GM19455 (cell line): ENCODE measurements around the gene SLC25A3.
A peak's percentile ranks its signal among the peaks of the same experiment; 100 is the strongest.
"Not testable (repeated sequence)": the region's sequence is repeated elsewhere in the genome, so short reads cannot be mapped to it uniquely, and the experiment has no call there.

Experiments
- ATAC-seq: cut with Tn5 transposase; IDR thresholded peaks from one replicate; pipeline ENCODE4 v1.9.1; 2021; ENCODE audit not compliant: unreplicated experiment

The SLC25A3 gene

GRCh38 chr12:98593351-98594049 is at the start of gene SLC25A3:
Gene SLC25A3 (plus strand): TSS chr12:98593686. CDS start chr12:98593979, 293 bp downstream.
- ATAC-seq: peak; percentile 99

DNA sequence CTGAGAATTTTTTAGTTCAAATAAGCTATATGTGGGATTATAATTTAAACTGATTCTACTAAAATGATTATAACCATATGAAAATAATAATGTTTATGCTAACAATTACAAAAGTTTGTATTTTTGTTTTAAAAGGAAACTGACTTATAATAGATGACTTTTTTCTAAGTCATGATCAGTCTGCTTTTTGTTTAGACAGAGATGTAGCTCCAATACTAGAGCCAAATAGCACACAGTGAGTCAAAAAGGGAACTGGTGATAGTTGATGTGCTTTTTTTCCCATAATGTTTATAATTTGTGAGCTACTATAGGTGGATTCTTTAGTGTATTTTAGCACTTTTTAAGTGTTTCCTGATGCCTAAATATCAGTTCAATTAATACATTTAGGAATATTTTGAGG is 49.8 kb upstream of the SLC25A3 start:
- ATAC-seq: no peak

GRCh38 chr12:98544751-98545150 is 48.7 kb upstream of the SLC25A3 start:
- no peak for ATAC-seq

DNA sequence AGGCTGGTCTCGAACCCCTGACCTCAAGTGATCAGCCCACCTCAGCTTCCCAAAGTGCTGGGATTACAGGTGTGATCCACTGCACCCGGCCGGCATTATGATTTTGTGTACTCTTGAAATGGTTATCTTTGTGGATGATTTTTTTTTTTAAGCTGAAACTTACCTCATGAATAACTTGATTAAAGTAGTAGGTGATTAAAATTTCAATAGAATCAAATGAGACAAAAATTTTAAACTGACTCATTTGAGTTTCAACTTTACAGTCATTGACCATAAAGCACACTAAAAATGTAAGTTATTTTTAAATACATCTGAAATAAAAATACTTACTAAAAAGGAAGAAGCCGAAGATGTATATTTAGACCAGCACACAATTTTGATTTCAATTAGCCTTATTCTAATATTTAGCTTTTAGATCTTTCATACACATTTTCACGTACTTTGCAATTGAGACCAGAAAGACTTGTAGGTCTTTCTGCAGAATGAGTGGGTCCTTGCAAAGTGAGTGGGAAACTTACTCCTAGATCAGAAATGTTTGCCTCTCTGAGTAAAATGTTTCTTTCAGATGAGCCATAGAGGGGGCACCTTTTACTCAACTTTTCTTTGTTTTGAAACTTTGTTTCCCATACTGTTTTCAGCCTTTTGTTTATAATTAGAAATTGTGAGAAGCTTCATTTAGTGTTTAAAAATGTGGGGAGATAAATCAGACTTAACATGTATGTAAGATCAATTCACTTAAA is 43.9 kb upstream of the SLC25A3 start:
- ATAC-seq: no peak

GRCh38 chr12:98551787-98552186 is 41.7 kb upstream of the SLC25A3 start:
- ATAC-seq: no peak

GRCh38 chr12:98558097-98558496 is 35.4 kb upstream of the SLC25A3 start:
- not testable (repeated sequence) for ATAC-seq

- ATAC-seq: no peak
These were observed 33.8 kb upstream of the SLC25A3 start for GRCh38 chr12:98559666-98560065.

DNA sequence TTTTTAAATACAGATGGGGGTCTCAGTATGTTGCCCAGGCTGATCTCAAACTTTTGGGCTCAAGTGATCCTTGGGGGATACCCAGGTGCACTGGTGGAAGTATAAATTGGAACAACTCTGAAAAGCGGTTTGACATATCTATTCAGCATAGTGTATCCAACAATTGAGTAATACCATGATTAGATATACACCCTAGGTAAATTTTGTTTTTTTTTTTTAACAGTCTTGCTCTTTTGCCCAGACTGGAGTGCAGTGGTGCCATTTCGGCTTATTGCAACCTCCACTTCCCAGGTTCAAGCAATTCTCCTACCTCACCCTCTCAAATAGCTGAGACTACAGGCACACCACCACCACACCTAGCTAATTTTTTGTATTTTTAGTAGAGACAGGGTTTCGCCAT is 31.6 kb upstream of the SLC25A3 start:
- no peak for ATAC-seq

DNA sequence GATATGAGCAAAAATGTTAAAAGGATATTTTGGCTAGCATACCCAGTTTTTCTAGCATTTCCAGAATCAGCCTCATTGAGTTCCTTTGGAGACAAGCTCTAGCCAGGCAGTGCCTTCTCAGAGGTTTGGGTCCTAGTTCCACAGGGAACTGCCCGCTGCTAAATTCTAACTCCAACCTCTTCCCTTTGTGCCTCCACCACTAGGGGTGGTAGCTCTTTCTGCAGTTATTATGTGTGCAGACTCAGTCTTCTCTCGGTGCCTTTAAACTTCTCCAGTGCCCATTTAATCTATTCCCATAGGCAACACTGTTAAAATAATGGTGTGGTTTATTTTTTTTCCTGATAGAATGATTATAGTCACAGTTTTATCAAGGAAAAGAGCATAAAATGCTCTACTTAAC is 21.5 kb upstream of the SLC25A3 start:
- ATAC-seq: no peak

DNA sequence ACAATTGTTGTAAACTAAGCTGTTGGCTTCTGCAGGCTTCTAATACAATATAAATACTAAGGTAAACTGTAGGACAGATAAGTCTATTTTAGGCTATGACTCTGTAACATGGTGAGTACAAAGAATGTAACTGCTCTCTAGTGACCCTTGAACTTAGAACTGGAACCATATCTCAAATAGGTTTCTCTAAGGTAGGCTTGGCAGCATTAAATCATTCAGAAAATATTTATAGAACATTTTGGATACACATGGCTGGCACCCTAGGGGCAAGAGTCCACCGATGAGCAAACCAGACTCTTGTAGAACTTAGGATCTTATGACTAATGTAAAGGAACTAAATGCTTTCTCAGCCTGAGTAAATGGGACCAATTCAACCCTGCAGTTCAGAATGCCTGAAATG is 19.4 kb upstream of the SLC25A3 start:
- ATAC-seq: no peak

DNA sequence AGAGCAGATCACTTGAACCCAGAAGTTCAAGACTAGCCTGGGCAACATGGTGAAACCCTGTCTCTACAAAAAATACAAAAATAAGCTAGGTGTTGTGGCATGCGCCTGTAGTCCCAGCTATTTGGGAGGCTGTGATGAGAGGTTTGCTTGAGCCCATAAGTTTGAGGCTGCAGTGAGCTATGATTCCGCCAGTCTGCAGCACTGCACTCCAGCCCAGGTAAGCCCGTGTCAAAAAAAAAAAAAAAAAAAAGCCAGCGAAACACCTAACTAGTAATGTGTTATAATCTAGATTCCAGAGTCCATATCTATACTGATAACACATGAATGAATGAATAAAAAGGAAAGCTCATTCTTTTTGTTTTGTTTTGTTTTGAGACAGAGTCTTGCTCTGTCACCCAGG is 18.5 kb upstream of the SLC25A3 start:
- ATAC-seq: no peak

DNA sequence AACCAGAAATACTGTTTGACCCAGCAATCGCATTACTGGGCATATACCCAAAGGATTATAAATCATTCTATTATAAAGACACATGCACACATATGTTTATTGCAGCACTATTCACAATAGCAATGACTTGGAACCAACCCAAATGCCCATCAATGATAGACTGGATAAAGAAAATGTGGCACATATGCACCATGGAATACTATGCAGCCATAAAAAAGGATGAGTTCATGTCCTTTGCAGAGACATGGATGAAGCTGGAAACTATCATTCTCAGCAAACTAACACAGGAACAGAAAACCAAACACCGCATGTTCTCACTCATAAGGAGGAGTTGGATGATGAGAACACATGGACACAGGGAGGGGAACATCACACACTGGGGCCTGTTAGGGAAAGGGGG is 16.7 kb upstream of the SLC25A3 start:
- not testable (repeated sequence) for ATAC-seq

- no peak for ATAC-seq
These were observed 15.1 kb upstream of the SLC25A3 start for GRCh38 chr12:98578392-98578791.

DNA sequence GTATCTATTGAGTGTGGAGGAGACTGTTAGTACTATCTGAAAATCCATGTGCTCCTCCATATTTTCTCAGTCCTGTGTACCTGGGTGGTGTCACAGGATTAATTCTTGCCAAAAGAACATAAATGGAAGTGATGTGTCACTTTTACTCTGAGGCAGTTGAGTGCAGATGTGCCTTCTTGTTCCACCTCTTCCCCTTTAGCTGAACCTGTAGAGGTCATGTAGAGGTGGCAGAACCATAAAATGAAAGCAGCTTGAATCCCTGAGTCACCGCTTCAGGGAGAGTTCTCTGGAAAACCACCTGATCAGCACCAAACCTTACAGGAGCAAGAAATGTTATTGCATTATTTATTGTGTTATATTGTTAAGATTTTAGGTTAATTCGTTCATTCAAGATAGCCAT is 14.7 kb upstream of the SLC25A3 start:
- no peak for ATAC-seq

GRCh38 chr12:98579347-98579746 is 14.1 kb upstream of the SLC25A3 start:
- no peak for ATAC-seq

DNA sequence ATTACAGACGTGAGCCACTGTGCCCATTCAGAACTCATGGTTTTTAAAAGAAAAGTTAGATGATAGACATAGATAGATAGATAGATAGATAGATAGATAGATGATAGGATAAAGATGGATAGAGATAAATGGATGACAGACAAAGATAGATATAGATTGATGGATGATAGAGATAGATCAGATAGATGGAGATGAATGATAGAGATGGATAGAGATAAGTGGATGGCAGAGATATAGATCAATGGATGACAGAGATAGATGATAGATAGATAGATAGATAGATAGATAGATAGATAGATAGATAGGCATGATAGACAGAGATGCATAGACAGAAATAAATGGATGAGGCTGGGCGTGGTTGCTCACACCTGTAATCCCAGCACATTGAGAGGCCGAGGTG is 13.7 kb upstream of the SLC25A3 start:
- ATAC-seq: no peak

- no peak for ATAC-seq
These were observed 12.8 kb upstream of the SLC25A3 start for GRCh38 chr12:98580695-98581094.

- no peak for ATAC-seq
These were observed 12.4 kb upstream of the SLC25A3 start for GRCh38 chr12:98581101-98581500.

- ATAC-seq: no peak
These were observed 11.4 kb upstream of the SLC25A3 start for GRCh38 chr12:98582093-98582492.

GRCh38 chr12:98587084-98587483 is 6.4 kb upstream of the SLC25A3 start:
- ATAC-seq: no peak

- ATAC-seq: no peak
These were observed 2.3 kb upstream of the SLC25A3 start for GRCh38 chr12:98591209-98591608.

- peak; percentile 7 for ATAC-seq
These were observed 612 bp upstream of the SLC25A3 start for GRCh38 chr12:98592825-98593322.
